RWPE1 (cell line): ENCODE results near the gene KCNQ2.

Experiments
- CTCF ChIA-PET: fragments of 350-600 bp; sonication (Branson Sonifier 250); formaldehyde crosslinking; extraction: SDS; loops from one replicate; lab custom pipeline; 2021; lab: Yijun Ruan, JAX
- POLR2A ChIA-PET: fragments of 400-600 bp; formaldehyde crosslinking; extraction: SDS; loops from one replicate; lab custom pipeline; 2020; ENCODE audit warnings: antibody characterized with exemption; ENCODE audit not compliant: low non-redundant PET; lab: Yijun Ruan, JAX
- DNase-seq: peaks from one replicate; pipeline ENCODE4 v3.0.0; 2012; ENCODE audit warnings: low spot score
- H3K27ac ChIP-seq: fragments of 450-650 bp; 2 replicates; pipeline ENCODE4 v1.5.1; 2017
- TF ChIP-seq, protein P1 (sequence below): fragments of 450-650 bp; conservative IDR thresholded peaks from 2 replicates; pipeline ENCODE4 v1.5.1; 2017; ENCODE audit warnings: low read depth, mild to moderate bottlenecking

The KCNQ2 gene

DNA sequence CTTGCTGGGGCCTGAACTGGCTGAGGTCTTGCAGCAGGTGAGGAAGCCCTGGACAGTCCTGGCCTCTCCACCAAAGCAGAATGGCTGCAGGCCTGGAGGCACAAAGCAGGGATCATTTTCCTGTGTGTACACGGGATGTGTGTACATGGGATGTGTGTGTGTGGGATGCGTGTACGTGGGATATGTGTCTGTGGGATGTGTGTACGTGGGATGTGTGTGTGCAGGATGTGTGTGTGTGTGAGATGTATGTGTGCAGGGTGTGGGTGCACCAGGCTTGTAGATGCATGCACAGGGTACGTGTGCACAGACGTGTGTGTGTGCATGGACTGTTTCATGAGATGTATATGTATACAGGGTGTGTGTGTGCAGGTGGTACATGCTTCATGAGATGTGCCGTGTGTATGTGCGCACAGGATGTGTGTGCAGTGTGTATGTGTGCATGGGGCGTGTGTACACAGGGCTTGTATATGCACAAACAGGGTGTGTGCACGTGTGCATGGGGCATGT lies 103.4 kb downstream of the KCNQ2 start:
- no peak for DNase-seq
- H3K27ac ChIP-seq: no peak overlapping the region
- TF ChIP-seq, protein P1, sequence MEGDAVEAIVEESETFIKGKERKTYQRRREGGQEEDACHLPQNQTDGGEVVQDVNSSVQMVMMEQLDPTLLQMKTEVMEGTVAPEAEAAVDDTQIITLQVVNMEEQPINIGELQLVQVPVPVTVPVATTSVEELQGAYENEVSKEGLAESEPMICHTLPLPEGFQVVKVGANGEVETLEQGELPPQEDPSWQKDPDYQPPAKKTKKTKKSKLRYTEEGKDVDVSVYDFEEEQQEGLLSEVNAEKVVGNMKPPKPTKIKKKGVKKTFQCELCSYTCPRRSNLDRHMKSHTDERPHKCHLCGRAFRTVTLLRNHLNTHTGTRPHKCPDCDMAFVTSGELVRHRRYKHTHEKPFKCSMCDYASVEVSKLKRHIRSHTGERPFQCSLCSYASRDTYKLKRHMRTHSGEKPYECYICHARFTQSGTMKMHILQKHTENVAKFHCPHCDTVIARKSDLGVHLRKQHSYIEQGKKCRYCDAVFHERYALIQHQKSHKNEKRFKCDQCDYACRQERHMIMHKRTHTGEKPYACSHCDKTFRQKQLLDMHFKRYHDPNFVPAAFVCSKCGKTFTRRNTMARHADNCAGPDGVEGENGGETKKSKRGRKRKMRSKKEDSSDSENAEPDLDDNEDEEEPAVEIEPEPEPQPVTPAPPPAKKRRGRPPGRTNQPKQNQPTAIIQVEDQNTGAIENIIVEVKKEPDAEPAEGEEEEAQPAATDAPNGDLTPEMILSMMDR: no peak
- ChIA-PET POLR2A (no interaction called here), CTCF (no interaction called here)

DNA sequence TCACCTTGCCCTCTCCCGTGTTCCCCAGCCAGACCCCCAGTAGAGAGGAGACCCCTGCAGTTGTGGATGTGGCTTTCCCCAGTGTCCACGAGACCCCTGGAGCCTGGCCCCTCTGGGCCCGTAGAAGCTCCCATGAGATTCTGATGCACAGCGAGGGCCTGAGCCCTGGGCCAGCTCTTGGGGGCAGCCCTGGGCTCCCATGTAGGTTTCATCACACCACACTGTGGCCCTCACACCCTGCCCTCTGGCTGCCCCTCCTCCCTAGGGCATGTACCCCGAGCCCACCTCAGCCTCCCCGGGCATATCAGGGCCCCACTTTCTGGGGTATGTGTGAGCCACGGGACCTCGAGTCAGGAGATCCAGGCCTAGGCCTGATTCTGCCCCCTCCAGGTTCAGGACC lies 104.3 kb downstream of the KCNQ2 start:
- no peak for DNase-seq
- ChIA-PET CTCF (interaction anchor here (0.6 kb wide), 1 partner anchor 11 kb away, joined by 4 read pairs; no protein-coding TSS in a partner anchor), POLR2A (no interaction called here)
- TF ChIP-seq, protein P1: no peak
- H3K27ac ChIP-seq: no peak overlapping the region

DNA sequence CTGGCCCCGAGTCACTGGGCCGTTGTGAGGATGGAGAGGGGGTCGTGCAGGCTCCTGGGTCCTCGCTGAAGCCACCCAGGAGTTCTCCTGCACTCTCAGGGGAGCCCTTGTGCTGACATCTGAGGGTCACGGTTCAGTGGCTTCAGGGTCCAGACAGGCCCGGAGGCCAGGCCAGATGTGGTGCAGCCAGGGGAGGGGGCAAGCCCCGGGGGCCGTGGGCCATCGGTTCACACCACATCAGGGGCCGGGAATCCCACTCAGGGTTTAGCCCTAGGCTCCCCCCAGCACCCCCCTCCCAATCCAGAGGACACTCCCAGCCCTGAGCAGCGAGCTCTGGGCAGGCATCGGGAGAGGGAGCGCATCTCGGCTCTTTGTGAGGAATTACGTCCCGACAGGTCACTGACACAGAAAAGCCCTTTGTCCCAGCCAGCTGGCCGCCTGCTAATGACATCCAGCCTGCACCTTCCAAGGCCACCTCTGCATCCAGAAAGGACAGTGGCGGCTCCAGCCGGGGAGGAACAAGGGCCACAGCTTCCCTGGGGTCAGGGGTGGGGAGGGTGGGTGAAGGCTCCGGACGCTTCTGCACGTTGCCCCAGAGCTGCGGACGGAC lies 104.9 kb downstream of the KCNQ2 start:
- ChIA-PET CTCF (interaction anchor here (0.6 to 0.7 kb wide), 2 partner anchors 11 to 14 kb away, joined by 4 read pairs; no protein-coding TSS in a partner anchor), POLR2A (no interaction called here)
- no peak overlapping the region for H3K27ac ChIP-seq
- TF ChIP-seq, protein P1: no peak
- no peak for DNase-seq

DNA sequence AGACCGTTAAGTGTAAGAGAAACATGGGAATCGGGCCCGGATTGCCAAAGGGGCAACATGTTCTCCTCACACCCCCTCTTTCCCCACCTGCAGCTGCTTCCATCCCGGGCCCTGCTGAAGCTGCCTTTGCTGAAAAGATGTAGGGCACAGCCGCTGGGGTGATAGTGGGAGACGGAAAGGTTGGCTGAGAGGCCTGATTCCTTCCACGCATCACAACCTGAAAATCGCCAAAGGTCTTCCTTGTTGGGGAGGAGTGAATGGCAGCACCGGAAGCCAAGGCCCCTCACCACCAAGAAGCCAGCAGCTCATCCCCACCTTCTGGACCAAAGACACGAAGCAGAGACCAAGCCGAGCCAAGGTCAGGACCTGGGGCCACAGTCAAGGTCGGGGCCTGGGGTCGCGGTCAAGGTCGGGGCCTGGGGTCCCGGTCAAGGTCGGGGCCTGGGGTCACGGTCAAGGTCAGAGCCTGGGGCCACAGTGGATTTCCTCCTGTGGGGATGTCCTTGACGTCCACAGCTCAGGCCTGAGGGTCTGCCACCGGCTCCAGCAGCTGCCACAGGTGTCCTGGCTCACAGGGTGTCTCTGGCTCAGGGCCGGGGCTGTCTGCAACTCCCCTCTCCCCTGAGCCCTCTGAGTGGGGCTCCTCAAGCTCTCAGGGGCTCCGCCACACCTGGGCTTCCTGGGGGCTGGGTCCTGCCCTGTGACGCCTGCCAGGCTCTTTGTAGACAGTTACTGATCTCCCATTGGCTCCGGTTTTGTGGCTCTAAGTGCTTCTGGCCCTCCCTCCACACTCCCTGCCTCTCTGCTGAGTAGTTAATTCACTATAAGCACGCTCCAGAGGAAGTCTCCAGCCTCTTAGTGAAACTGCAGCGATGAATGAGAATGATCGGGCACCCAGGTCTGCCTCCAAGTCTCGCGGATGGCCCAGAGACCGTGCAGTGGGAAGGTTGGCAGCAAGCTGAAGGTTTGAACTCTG lies 105.8 kb downstream of the KCNQ2 start:
- CTCF ChIA-PET: interaction anchor here (0.6 to 0.7 kb wide), 2 partner anchors 15 to 70 kb away, joined by 4 to 5 read pairs; no protein-coding TSS in a partner anchor

DNA sequence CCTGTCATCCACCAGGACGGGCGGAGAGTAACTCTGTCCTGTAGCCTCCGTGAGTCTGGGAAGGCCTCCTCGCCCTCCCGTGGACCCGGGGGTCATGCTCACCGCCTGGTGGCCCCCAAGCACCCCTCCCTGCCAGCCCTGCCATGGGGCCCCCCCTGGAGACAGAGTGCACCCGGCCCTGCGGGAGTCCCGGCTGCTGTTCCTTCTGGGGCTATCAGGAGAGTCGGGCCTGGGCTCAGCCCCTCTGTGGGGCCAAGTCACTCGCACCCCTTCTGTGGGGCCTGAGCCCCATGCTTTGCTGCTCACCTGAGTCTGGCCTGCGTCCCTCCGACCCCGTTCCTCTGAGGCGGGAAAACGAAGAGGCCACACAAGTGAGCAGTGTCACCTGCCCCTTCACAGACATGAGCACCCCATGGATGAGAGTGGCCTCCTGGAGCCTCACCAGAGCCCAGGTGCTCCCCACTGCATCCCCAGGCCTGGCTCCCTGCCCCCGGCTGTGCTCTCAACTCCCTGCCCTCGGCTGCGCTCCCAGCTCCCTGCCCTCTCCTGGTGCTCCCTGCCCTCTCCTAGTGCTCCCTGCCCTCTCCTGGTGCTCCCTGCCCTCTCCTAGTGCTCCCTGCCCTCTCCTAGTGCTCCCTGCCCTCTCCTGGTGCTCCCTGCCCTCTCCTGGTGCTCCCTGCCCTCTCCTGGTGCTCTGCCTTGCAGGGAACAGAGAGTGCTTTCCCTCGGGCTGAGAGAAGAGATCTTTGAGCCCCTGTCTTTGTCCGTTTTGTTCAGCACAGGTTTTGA lies 106.7 kb downstream of the KCNQ2 start:
- DNase-seq: no peak
- no peak overlapping the region for H3K27ac ChIP-seq
- TF ChIP-seq, protein P1: no peak
- POLR2A ChIA-PET: no interaction called here
- CTCF ChIA-PET: interaction anchor here (0.6 kb wide), 1 partner anchor 71 kb away, joined by 5 read pairs; no protein-coding TSS in a partner anchor

More for the DNA sequence above, 105.8 kb downstream of the KCNQ2 start:
- no peak for DNase-seq
- POLR2A ChIA-PET: no interaction called here
- no peak overlapping the region for H3K27ac ChIP-seq
- TF ChIP-seq, protein P1: no peak
